Omental fat pad (tissue), 4 donors: ENCODE measurements around the gene WWTR1. TPM values are rescaled to one million over a fixed set of nuclear protein-coding genes. Genes with fewer than 3 reads are reported as not detected.

Experiments
- ATAC-seq: fragments of 150-250 bp; one replicate; pipeline ENCODE4 v1.9.1; 2016; ENCODE audit warnings: mild to moderate bottlenecking, moderate library complexity; ENCODE audit not compliant: low FRiP score
- DNase-seq: peaks from one replicate; pipeline ENCODE4 v3.0.0-alpha.2; 2019; ENCODE audit warnings: low spot score
- total RNA-seq, 4 donors: library from RNA; depleted of rRNA; stranded (reverse); fragments of >200 nt; gene quantifications; one replicate each; pipeline ENCODE4 v1.1.0, GENCODE V29; 2016
- TF ChIP-seq, protein P1 (sequence below), 3 donors: fragments of 450-650 bp; IDR thresholded peaks; one replicate each; pipeline ENCODE4 v1.5.1; 2016 to 2017; ENCODE audit warnings: antibody characterized with exemption in 3 of 3, mild to moderate bottlenecking in 3 of 3, moderate library complexity in 2 of 3

WWTR1 gene
- total RNA-seq, 4 donors from 2014 or later: 57.4 to 130 (median 77.7) TPM

DNA sequence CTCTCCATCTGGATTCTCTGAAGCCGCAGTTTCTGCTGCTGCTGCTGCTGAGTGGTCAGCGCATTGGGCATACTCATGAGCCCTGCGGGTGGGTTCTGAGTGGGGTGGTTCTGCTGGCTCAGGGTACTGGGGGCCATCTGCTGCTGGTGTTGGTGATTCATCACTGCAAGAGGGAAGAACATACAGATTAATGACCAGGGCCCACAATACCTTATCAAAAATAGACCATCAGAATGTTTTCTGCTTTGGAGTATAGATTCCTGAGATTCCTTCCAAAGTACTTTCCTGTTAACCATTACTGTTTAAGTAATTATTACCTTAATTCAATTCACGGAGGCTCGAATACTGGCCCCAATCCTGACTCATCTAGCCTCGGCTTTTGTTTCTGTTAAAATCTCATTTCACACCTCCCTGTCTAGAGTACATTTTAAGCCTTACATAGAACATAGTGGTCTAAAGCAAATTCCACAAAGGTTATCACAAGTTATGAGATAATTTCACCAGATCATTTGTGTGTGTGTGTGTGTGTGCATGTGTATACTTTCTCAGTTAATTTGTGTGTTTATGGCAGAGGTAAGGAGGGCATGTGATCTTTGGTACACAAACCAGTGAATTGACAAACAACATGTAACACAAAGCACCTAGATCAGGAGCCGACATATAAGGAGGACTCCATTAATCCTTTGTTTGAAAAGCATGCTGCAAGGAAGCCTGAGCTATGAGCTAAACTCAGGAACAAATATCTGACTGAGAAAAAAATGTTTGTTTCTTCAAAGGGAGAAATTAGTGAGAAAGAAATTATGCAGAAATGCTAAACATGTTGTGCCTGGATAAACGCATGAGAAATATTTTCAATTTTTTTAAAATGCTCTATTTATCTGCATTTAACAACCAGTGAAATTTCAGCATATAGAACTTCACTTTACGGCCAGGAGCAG, 115.2 kb downstream of the WWTR1 start:
- TF ChIP-seq, protein P1, sequence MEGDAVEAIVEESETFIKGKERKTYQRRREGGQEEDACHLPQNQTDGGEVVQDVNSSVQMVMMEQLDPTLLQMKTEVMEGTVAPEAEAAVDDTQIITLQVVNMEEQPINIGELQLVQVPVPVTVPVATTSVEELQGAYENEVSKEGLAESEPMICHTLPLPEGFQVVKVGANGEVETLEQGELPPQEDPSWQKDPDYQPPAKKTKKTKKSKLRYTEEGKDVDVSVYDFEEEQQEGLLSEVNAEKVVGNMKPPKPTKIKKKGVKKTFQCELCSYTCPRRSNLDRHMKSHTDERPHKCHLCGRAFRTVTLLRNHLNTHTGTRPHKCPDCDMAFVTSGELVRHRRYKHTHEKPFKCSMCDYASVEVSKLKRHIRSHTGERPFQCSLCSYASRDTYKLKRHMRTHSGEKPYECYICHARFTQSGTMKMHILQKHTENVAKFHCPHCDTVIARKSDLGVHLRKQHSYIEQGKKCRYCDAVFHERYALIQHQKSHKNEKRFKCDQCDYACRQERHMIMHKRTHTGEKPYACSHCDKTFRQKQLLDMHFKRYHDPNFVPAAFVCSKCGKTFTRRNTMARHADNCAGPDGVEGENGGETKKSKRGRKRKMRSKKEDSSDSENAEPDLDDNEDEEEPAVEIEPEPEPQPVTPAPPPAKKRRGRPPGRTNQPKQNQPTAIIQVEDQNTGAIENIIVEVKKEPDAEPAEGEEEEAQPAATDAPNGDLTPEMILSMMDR (IDR thresholded peaks at IDR 0.05): no peak
- DNase-seq (no peak), ATAC-seq (no peak)

DNA sequence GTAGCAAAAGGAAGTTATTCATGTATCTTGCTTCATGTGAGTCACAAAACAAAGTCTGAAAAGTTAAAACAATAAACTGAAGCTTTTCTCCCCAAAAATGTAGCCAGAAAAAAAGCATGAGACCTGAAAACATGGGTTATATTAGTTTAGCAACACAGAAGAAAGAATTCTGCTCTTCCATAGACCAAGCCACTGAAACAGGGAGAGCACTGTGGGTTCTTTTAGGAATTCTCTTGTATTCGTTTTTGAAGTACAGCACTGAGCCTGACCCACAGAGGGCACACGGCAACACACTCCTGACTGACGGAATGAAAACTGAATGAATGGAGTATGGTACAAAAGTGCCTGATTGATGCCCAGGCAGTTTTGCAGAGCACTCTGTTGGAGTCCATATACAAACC, 116.7 kb downstream of the WWTR1 start:
- ATAC-seq (no peak), DNase-seq (no peak)
- TF ChIP-seq, protein P1 (IDR thresholded peaks at IDR 0.05): no peak

DNA sequence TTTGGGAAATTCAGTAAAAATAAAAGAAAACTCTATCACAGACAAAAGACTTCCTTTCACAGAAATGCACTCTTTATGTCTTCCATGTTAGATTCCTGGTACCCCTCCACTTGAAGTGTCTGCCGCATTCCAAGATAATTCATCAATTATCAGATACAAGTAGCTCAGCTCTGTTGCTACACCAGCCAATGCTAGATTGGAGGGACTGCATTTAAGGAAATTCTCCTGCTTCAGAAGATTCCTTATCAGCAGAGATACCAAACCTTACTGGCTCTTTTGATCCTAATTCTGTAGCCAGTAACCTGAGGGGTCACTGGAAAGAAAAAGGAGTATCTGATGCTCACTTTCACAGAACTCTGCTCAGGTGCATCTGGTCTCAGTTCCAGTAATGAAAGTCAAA, 119.5 kb downstream of the WWTR1 start:
- ATAC-seq (no peak), DNase-seq (no peak)
- TF ChIP-seq, protein P1 (IDR thresholded peaks at IDR 0.05): no peak

DNA sequence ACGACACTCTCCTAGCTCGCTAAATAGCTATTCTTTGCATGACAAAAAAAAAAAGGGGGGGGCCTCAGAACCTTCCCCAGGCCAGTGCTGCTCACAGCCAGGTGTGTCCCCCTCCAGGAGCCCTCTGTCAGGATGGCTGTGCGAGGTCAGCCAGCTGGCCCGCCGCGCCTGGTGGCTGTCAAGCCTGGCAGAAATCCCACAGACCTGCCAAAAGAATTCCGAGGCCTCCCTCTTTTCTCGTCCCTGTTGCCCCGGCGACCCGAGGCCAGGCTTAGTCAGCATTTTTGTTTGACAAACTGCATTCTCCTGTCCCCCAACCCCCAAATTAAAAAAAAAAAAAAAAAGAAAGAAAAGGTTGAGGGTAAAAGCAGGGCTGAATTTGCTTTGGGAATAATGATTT, 121.4 kb downstream of the WWTR1 start:
- DNase-seq (no peak), ATAC-seq (no peak)
- TF ChIP-seq, protein P1 (IDR thresholded peaks at IDR 0.05): no peak

DNA sequence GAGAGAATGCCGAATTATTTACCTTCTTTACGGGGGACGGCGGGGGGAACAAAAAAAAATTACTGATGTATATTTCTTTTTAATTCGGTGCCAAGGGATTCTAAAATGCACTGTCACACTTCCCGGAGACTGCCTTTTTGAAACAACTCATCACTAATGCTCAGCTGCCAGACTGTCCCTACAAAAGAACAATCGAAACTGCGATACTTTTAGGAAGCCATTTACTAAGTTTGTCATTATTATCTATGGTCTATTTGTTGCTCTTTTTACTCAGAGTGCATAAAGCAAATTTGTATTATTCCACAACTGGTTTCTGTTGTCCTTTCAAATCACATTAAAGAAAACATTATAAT, 122.5 kb downstream of the WWTR1 start:
- ATAC-seq: no peak
- no peak for DNase-seq
- TF ChIP-seq, protein P1 (IDR thresholded peaks at IDR 0.05): no peak

DNA sequence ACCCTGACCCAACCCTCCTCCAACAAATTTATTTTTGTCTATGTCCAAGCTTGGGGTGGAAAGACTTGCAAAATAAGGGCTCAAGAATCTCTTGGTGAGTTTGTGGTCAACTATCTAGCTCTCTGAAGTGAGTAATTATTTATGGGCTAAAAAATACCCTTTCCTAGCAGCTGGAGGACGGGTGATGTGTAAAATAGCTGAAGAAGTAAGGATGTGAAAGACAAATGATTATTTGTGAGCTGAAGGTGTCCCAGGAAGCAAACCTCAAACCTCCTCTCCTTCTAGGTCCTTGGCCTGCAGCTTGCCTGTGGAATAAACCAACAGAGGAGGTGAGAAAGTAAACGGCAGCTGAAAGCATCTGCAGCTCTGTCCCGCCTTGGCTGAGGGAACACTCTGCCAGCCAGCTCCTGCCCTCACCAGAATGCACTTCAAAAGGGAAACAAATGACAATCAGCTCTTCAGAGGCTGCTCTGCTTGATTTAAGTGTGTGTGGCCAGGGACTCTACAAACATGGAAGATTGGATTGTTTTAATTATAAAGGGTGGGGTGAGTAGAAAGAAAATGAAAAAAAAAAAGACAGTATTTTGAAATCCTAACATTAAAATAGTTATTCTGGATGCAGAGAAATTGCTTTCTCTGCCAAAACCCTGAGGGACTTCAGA, 123.0 kb downstream of the WWTR1 start:
- TF ChIP-seq, protein P1 (IDR thresholded peaks at IDR 0.05): no peak
- ATAC-seq (no peak), DNase-seq (no peak)
